Uterus (tissue), 2 donors: ENCODE data around the gene TEN1.

Source experiments
- POLR2A ChIP-seq, 2 donors: fragments of 450-650 bp; IDR thresholded peaks; one replicate each; pipeline ENCODE4 v1.6.1; 2016; ENCODE audit warnings: antibody characterized with exemption in 2 of 2, mild to moderate bottlenecking in 1 of 2, moderate library complexity in 1 of 2
- TF ChIP-seq, protein P1 (sequence below), 4 experiments: fragments of 200-600 bp in 2 of 4; fragments of 450-650 bp in 2 of 4; sonication (generic) in 2 of 4; IDR thresholded peaks; one replicate each; pipeline ENCODE4 v1.5.1; 2016 to 2019; ENCODE audit warnings: antibody characterized with exemption in 4 of 4, mild to moderate bottlenecking in 2 of 4, moderate library complexity in 1 of 4

DNA sequence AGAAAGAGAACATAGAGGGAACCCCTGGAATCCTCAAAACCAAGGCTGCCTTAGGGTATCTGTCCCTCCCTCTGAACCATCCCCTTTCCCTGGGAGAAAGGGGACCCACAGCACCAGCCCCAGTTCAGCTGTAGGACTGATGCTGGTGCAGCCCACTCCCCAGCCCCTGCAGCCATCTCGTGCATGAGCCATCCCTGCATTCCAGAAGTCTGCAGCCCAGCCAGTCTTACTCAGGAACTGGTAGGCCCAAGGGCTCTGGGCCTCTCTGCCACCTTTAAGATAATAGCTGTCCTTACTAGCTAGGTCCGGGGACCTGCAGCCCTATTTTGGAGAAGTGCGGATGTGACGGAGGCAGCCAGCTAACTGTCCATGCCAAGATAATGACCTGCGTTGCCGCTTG, 54.1 kb downstream of the TEN1 start:
- TF ChIP-seq, protein P1, sequence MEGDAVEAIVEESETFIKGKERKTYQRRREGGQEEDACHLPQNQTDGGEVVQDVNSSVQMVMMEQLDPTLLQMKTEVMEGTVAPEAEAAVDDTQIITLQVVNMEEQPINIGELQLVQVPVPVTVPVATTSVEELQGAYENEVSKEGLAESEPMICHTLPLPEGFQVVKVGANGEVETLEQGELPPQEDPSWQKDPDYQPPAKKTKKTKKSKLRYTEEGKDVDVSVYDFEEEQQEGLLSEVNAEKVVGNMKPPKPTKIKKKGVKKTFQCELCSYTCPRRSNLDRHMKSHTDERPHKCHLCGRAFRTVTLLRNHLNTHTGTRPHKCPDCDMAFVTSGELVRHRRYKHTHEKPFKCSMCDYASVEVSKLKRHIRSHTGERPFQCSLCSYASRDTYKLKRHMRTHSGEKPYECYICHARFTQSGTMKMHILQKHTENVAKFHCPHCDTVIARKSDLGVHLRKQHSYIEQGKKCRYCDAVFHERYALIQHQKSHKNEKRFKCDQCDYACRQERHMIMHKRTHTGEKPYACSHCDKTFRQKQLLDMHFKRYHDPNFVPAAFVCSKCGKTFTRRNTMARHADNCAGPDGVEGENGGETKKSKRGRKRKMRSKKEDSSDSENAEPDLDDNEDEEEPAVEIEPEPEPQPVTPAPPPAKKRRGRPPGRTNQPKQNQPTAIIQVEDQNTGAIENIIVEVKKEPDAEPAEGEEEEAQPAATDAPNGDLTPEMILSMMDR (IDR thresholded peaks at IDR 0.05), result no peak
- no peak for TF ChIP-seq POLR2A (IDR thresholded peaks at IDR 0.05)
